HG03097 (cell line): ENCODE data around the gene SAMD1.
"Not testable (repeated sequence)": the region's sequence is repeated elsewhere in the genome, so short reads cannot be mapped to it uniquely, and the experiment has no call there.

ENCODE experiments used
- ATAC-seq: cut with Tn5 transposase; IDR thresholded peaks from one replicate; pipeline ENCODE4 v1.9.1; 2021; ENCODE audit not compliant: unreplicated experiment, low FRiP score

The SAMD1 gene

GRCh38 chr19:14062558-14062855 is 28.0 kb downstream of the SAMD1 start:
- no peak for ATAC-seq

GRCh38 chr19:14061751-14062557 is 28.6 kb downstream of the SAMD1 start, which contains the start of gene PALM3:
PALM3 (minus strand) TSS chr19:14062076; CDS start chr19:14061980, 96 bp downstream.
- no peak for ATAC-seq

GRCh38 chr19:14061081-14061749 is 29.3 kb downstream of the SAMD1 start:
- ATAC-seq = no peak

GRCh38 chr19:14059652-14060155 is 30.8 kb downstream of the SAMD1 start:
- ATAC-seq = no peak

- no peak for ATAC-seq
Observed at GRCh38 chr19:14059093-14059480, 31.5 kb downstream of the SAMD1 start.

- ATAC-seq = no peak
Observed at GRCh38 chr19:14058182-14059092, 32.1 kb downstream of the SAMD1 start.

- ATAC-seq = no peak
Observed at GRCh38 chr19:14056741-14057356, 33.7 kb downstream of the SAMD1 start.

- no peak for ATAC-seq
Observed at GRCh38 chr19:14056069-14056666, 34.4 kb downstream of the SAMD1 start.

GRCh38 chr19:14055396-14055795 is 35.2 kb downstream of the SAMD1 start:
- no peak for ATAC-seq

GRCh38 chr19:14054721-14055120 is 35.8 kb downstream of the SAMD1 start:
- ATAC-seq = no peak

GRCh38 chr19:14054099-14054498 is 36.5 kb downstream of the SAMD1 start:
- ATAC-seq = no peak

- ATAC-seq = no peak
Observed at GRCh38 chr19:14053500-14053899, 37.1 kb downstream of the SAMD1 start.

GRCh38 chr19:14053032-14053431 is 37.5 kb downstream of the SAMD1 start:
- no peak for ATAC-seq

GRCh38 chr19:14052470-14052869 is 38.1 kb downstream of the SAMD1 start:
- ATAC-seq = no peak

- ATAC-seq = no peak
Observed at GRCh38 chr19:14051980-14052379, 38.6 kb downstream of the SAMD1 start.

GRCh38 chr19:14050961-14051360 is 39.6 kb downstream of the SAMD1 start:
- not testable (repeated sequence) for ATAC-seq

GRCh38 chr19:14050512-14050911 is 40.0 kb downstream of the SAMD1 start:
- ATAC-seq = no peak

GRCh38 chr19:14048443-14049153 is 42.0 kb downstream of the SAMD1 start:
- no peak for ATAC-seq

GRCh38 chr19:14047866-14048265 is 42.7 kb downstream of the SAMD1 start:
- not testable (repeated sequence) for ATAC-seq
